ENCODE results near the gene ZBTB6.
"Not testable (repeated sequence)": the region's sequence is repeated elsewhere in the genome, so short reads cannot be mapped to it uniquely, and the experiment has no call there.

Gene ZBTB6

DNA sequence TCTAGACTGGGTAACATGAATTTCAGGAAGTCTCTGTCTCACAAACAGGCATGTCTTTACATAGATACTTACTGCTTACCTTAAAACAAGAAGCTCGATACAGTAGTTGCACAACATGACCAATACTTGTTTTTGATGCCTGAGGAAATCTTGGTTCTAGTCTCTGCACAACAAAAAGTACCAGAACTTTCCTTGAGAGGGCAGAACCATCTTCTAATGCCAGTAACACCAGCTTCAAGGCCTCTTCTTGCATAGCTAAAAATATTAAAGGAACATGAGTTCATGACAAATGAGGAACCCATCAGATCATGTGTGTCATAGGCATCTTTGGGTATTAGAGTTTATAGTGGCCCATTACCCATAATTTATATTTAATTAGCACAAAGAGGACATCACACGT, 30.0 kb downstream of the ZBTB6 start:
- Mint-ChIP-seq H3K27ac (peak overlapping the region; percentile 78), H3K36me3 (peaks cover 98% of the 10 kb centered on the region), H3K4me1 (no peaks in the 10 kb centered on the region), H3K9me3 (no peaks in the 10 kb centered on the region), H3K4me3 (no peak overlapping the region)
- ATAC-seq (no peak), DNase-seq (ENCODE audit: low spot score in 2 of 2) (no peak)

DNA sequence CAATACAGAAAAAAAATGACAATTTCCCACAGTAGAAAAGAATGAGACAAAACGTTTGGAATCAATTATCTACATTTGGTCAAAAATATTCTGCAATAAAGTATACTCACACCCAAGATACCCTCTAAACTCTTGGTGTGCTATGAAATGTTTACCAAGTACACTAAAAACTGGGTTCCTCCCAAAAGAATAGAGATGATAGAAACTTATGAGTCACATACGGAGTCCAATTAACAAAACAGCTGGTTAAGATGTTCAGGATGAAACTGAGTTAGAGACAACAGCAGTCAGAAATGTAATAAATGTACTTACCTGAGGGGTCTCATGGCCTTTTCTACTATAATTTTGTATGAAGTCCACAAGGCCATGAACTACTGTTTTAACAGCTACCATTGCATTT, 33.7 kb downstream of the ZBTB6 start:
- Mint-ChIP-seq H3K9me3 (no peaks in the 10 kb centered on the region), H3K4me3 (no peak overlapping the region), H3K4me1 (no peaks in the 10 kb centered on the region), H3K27ac (no peak overlapping the region), H3K36me3 (peaks cover 98% of the 10 kb centered on the region)
- DNase-seq (ENCODE audit: low spot score in 2 of 2) (no peak), ATAC-seq (no peak)

GRCh38 chr9:122875523-122875922, 37.6 kb downstream of the ZBTB6 start:
- H3K4me3 Mint-ChIP-seq, result no peak overlapping the region
- H3K36me3 Mint-ChIP-seq, result peaks cover 100% of the 10 kb centered on the region
- peak overlapping the region; percentile 2 for H3K27ac Mint-ChIP-seq
- DNase-seq (ENCODE audit: low spot score in 2 of 2), result no peak
- no peaks in the 10 kb centered on the region for H3K9me3 Mint-ChIP-seq
- H3K4me1 Mint-ChIP-seq, result no peaks in the 10 kb centered on the region
- no peak for ATAC-seq

DNA sequence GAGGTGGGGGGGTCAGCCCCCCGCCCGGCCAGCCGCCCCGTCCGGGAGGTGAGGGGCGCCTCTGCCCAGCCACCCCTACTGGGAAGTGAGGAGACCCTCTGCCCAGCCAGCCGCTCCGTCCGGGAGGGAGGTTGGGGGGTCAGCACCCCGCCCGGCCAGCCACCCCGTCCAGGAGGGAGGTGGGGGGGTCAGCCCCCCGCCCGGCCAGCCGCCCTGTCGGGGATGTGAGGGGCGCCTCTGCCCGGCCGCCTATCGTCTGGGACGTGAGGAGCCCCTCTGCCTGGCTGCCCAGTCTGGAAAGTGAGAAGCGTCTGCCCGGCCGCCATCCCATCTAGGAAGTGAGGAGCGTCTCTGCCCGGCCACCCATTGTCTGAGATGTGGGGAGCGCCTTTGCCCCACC, 45.8 kb downstream of the ZBTB6 start:
- H3K4me3 Mint-ChIP-seq; DNase-seq (ENCODE audit: low spot score in 2 of 2); H3K9me3 Mint-ChIP-seq; ATAC-seq; H3K27ac Mint-ChIP-seq; H3K4me1 Mint-ChIP-seq: not testable (repeated sequence)
- H3K36me3 Mint-ChIP-seq, result peaks cover 80% of the 10 kb centered on the region

DNA sequence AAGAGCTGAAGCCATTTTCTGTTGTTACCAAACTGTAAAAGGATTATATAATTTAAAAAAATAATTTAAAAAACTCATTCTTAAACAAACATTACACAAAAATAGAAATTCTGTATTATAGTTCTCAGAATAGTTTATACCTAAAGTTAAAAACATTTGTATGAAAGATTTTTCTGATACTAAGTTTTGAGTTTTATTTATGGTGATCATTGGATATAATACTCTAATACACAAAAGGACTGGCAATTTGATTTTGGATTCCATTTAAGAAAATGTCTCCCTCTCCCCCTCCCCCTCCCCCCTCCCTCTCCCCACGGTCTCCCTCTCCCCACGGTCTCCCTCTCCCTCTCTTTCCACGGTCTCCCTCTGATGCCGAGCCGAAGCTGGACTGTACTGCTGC, 47.0 kb downstream of the ZBTB6 start:
- DNase-seq (ENCODE audit: low spot score in 2 of 2) (no peak), ATAC-seq (no peak)
- H3K27ac Mint-ChIP-seq, result no peak overlapping the region
- no peak overlapping the region for H3K4me3 Mint-ChIP-seq
- peaks cover 80% of the 10 kb centered on the region for H3K36me3 Mint-ChIP-seq
- H3K4me1 Mint-ChIP-seq, result no peaks in the 10 kb centered on the region
- no peaks in the 10 kb centered on the region for H3K9me3 Mint-ChIP-seq

DNA sequence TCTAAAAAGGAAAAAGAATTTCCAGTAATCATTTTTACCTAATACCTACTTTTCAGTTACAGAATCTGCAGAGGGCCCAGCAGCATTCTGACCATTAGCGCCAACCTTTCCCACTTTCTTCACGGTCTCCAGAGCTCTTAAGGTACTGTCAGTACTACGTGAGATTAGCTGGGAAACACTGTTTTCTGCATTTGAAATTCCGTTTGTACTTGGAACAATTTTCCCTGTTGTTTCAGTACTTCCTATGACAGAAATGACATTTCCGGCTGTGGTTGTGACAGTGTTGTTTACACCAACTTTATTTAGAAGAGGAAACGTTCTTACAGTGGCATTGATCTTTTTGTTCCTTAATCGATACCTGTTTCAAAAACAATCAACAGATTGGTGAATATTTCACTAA, 47.8 kb downstream of the ZBTB6 start:
- H3K4me1 Mint-ChIP-seq, result no peaks in the 10 kb centered on the region
- peak overlapping the region; percentile 1 for H3K27ac Mint-ChIP-seq
- no peaks in the 10 kb centered on the region for H3K9me3 Mint-ChIP-seq
- ATAC-seq (no peak), DNase-seq (ENCODE audit: low spot score in 2 of 2) (no peak)
- peaks cover 80% of the 10 kb centered on the region for H3K36me3 Mint-ChIP-seq
- H3K4me3 Mint-ChIP-seq, result no peak overlapping the region

DNA sequence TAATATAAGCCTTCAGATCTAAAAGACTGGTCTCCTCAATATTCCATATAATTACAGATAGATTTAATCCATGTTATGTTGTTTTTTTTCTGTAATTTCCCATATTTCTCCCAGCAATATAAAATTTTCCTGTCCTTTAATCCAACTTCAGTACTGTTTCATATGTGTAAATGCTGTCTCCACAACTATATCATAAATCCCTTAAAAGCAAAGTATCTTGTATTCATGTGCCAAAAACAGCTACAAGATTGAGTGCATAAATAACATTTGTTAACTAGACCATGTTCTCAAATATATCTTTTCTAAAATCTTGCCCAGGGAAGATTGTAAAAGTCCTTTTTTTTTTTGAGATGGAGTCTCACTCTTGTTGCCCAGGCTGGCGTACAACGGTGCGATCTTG, 49.7 kb downstream of the ZBTB6 start:
- no peak for ATAC-seq
- H3K27ac Mint-ChIP-seq, result no peak overlapping the region
- peaks cover 82% of the 10 kb centered on the region for H3K36me3 Mint-ChIP-seq
- no peak overlapping the region for H3K4me3 Mint-ChIP-seq
- no peak for DNase-seq (ENCODE audit: low spot score in 2 of 2)
- no peaks in the 10 kb centered on the region for H3K9me3 Mint-ChIP-seq
- H3K4me1 Mint-ChIP-seq, result peaks cover 5% of the 10 kb centered on the region

GRCh38 chr9:122860319-122861142, 52.6 kb downstream of the ZBTB6 start:
- Mint-ChIP-seq H3K4me3 (no peak overlapping the region), H3K36me3 (peaks cover 100% of the 10 kb centered on the region), H3K4me1 (peaks cover 6% of the 10 kb centered on the region), H3K27ac (peak overlapping the region; percentile 26), H3K9me3 (no peaks in the 10 kb centered on the region)
- DNase-seq (ENCODE audit: low spot score in 2 of 2) (no peak), ATAC-seq (no peak)

Data from stimulated activated effector memory CD8-positive, alpha-beta T cell treated with anti-CD3 and anti-CD28 coated beads, Interleukin-12 subunit alpha, Interleukin-12 subunit beta, amount 100 ng/mL, for 72 hours (primary cell).